IMR-90 (cell line): ENCODE measurements around the gene SCGB2A2. TPM values are rescaled to one million over a fixed set of nuclear protein-coding genes. Genes with fewer than 3 reads are reported as not detected.

Experiments
- ATAC-seq: fragments of 200-7000 bp; cut with Tn5 transposase; 2 replicates; pipeline ENCODE4 v1.9.1; 2020; ENCODE audit warnings: low read depth, mild to moderate bottlenecking, moderate library complexity
- BruUV-seq: library from RNA; stranded (reverse); fragments of 400-500 nt; replicated peaks from 2 replicates; lab custom pipeline; 2021; lab: Mats Ljungman, UMichigan
- CTCF ChIA-PET: fragments of 300-600 bp; formaldehyde crosslinking; extraction: SDS; loops from one replicate; lab custom pipeline; 2021; ENCODE audit warnings: antibody characterized with exemption; lab: Yijun Ruan, JAX
- POLR2A ChIA-PET: fragments of 300-600 bp; sonication (Branson Sonifier 250); formaldehyde crosslinking; loops from one replicate; lab custom pipeline; 2022; ENCODE audit warnings: antibody characterized with exemption; ENCODE audit not compliant: unreplicated experiment; lab: Charles Lee
- DNase-seq: peaks from one replicate; pipeline ENCODE4 v3.0.0; 2013
- H2AFZ ChIP-seq: replicated peaks from 2 replicates; pipeline ENCODE3; 2013; ENCODE audit warnings: low read length, mild to moderate bottlenecking; ENCODE audit not compliant: poor library complexity
- H2AK5ac ChIP-seq: 2 replicates; pipeline ENCODE4 v1.6.1; 2013; ENCODE audit warnings: low read depth, low read length, inconsistent platforms
- H2AK9ac ChIP-seq: replicated peaks from 2 replicates; pipeline ENCODE3; 2013; ENCODE audit warnings: mild to moderate bottlenecking, low read depth, low read length, moderate library complexity; ENCODE audit not compliant: poor library complexity
- H2BK120ac ChIP-seq: 2 replicates; pipeline ENCODE4 v1.6.1; 2013; ENCODE audit warnings: low read depth, low read length, inconsistent platforms
- H2BK15ac ChIP-seq: 3 replicates; pipeline ENCODE4 v1.6.1; 2013; ENCODE audit warnings: low read depth, low read length, inconsistent platforms
- H2BK20ac ChIP-seq: 2 replicates; pipeline ENCODE4 v1.6.1; 2013; ENCODE audit warnings: low read depth, mild to moderate bottlenecking, inconsistent platforms, low read length, moderate library complexity
- H2BK5ac ChIP-seq: 2 replicates; pipeline ENCODE4 v1.6.1; 2013; ENCODE audit warnings: mild to moderate bottlenecking, low read depth, low read length, inconsistent platforms; ENCODE audit not compliant: poor library complexity, severe bottlenecking
- H3K14ac ChIP-seq: replicated peaks from 2 replicates; pipeline ENCODE4 v1.6.1; 2013; ENCODE audit warnings: low read depth, low read length, inconsistent platforms
- H3K18ac ChIP-seq: 2 replicates; pipeline ENCODE4 v1.6.1; 2013; ENCODE audit warnings: low read depth, low read length, control low read depth
- H3K23ac ChIP-seq: 2 replicates; pipeline ENCODE4 v1.6.1; 2013; ENCODE audit warnings: low read depth, low read length, inconsistent platforms
- H3K27ac ChIP-seq: 2 replicates; pipeline ENCODE4 v1.5.1; 2013; ENCODE audit warnings: mild to moderate bottlenecking, control low read depth, low read length; ENCODE audit not compliant: insufficient read depth
- H3K27me3 ChIP-seq: 2 replicates; pipeline ENCODE4 v1.6.1; 2013; ENCODE audit warnings: low read length; ENCODE audit not compliant: control insufficient read depth, insufficient read depth
- H3K36me3 ChIP-seq: 2 replicates; pipeline ENCODE4 v1.6.1; 2013; ENCODE audit warnings: low read length, mixed read lengths; ENCODE audit not compliant: control insufficient read depth, insufficient read depth
- H3K4ac ChIP-seq: 2 replicates; pipeline ENCODE4 v1.6.1; 2013; ENCODE audit warnings: low read depth, low read length, inconsistent platforms
- H3K4me1 ChIP-seq: 2 replicates; pipeline ENCODE4 v1.6.1; 2013; ENCODE audit warnings: low read length, mixed read lengths; ENCODE audit not compliant: control insufficient read depth, insufficient read depth
- H3K4me2 ChIP-seq: 2 replicates; pipeline ENCODE4 v1.6.1; 2013; ENCODE audit warnings: low read depth, mild to moderate bottlenecking, control low read depth, low read length, moderate library complexity
- H3K4me3 ChIP-seq: 2 replicates; pipeline ENCODE4 v1.5.1; 2013; ENCODE audit warnings: low read depth, mild to moderate bottlenecking, control low read depth, low read length, moderate library complexity; ENCODE audit not compliant: insufficient read depth
- H3K56ac ChIP-seq: 2 replicates; pipeline ENCODE4 v1.6.1; 2013; ENCODE audit warnings: low read length, inconsistent platforms; ENCODE audit not compliant: insufficient read depth; ENCODE audit errors: extremely low read depth
- H3K79me1 ChIP-seq, 2 experiments: 2 replicates each; pipeline ENCODE4 v1.6.1; 2013; ENCODE audit warnings: low read length in 2 of 2, inconsistent platforms in 1 of 2, low read depth in 1 of 2
- H3K9ac ChIP-seq: 2 replicates; pipeline ENCODE4 v1.6.1; 2013; ENCODE audit warnings: low read depth, low read length, control low read depth
- H3K9me1 ChIP-seq: 2 replicates; pipeline ENCODE4 v1.6.1; 2013; ENCODE audit warnings: low read length, inconsistent platforms; ENCODE audit not compliant: insufficient read depth
- H3K9me3 ChIP-seq: 2 replicates; pipeline ENCODE4 v1.6.1; 2013; ENCODE audit warnings: low read length; ENCODE audit not compliant: control insufficient read depth, insufficient read depth
- H4K20me1 ChIP-seq: 2 replicates; pipeline ENCODE4 v1.6.1; 2013; ENCODE audit warnings: low read length, inconsistent platforms; ENCODE audit not compliant: insufficient read depth
- H4K5ac ChIP-seq: 2 replicates; pipeline ENCODE4 v1.6.1; 2013; ENCODE audit warnings: mild to moderate bottlenecking, low read depth, low read length, control low read depth
- H4K8ac ChIP-seq, 2 experiments: 2 replicates each; pipeline ENCODE4 v1.6.1; 2013; ENCODE audit warnings: low read depth in 2 of 2, low read length in 2 of 2, control low read depth in 1 of 2, inconsistent platforms in 1 of 2
- H4K91ac ChIP-seq: 2 replicates; pipeline ENCODE4 v1.6.1; 2013; ENCODE audit warnings: low read depth, low read length, inconsistent platforms; ENCODE audit not compliant: insufficient read depth
- CEBPB ChIP-seq: IDR thresholded peaks from 2 replicates; pipeline ENCODE4 v1.6.1; 2012; ENCODE audit warnings: low read depth, low read length, improper control_type of control experiment
- MAFK ChIP-seq: IDR thresholded peaks from 2 replicates; pipeline ENCODE4 v1.6.1; 2012; ENCODE audit warnings: low read depth, low read length, improper control_type of control experiment
- MXI1 ChIP-seq: IDR thresholded peaks from 2 replicates; pipeline ENCODE4 v1.6.1; 2012; ENCODE audit warnings: low read depth, mild to moderate bottlenecking, low read length, moderate library complexity, borderline replicate concordance
- POLR2A ChIP-seq: IDR thresholded peaks from 2 replicates; pipeline ENCODE4 v1.6.1; 2012; ENCODE audit warnings: mild to moderate bottlenecking, low read depth, low read length
- RAD21 ChIP-seq: IDR thresholded peaks from 2 replicates; pipeline ENCODE4 v1.6.1; 2012; ENCODE audit warnings: low read length, improper control_type of control experiment
- RFX5 ChIP-seq: IDR thresholded peaks from 2 replicates; pipeline ENCODE4 v1.8.0; 2012; ENCODE audit warnings: low read depth, mild to moderate bottlenecking, low read length, moderate library complexity
- USF2 ChIP-seq: fragments of 150-350 bp; IDR thresholded peaks from 2 replicates; pipeline ENCODE4 v1.6.1; 2017; ENCODE audit warnings: mild to moderate bottlenecking, antibody characterized with exemption, low read length, low read depth
- WGBS, 2 experiments: methylation state at CpG; one replicate each; pipeline versions ENCODE4 v1.1.5 to v1.1.7; 2013; ENCODE audit warnings: missing lambda C conversion rate in 2 of 2; ENCODE audit not compliant: insufficient read length in 1 of 2; ENCODE audit errors: extremely low coverage in 2 of 2; 5-methylcytosine and 5-hydroxymethylcytosine counted together
- dilution Hi-C: fragments of 300-500 bp; cut with HindIII; formaldehyde crosslinking; loops from one replicate; pipeline ENCODE4 v1.14.3; 2018; ENCODE audit warnings: low sequenced_read_pairs; ENCODE audit not compliant: unreplicated experiment
- in situ Hi-C: fragments of 300-500 bp; cut with MboI; formaldehyde crosslinking; loops from 3 replicates; pipeline ENCODE4 v1.14.3; 2019; ENCODE audit warnings: low sequenced_read_pairs, inconsistent platforms, mixed read lengths
- intact Hi-C: fragments of 100-400 bp; cut with micrococcal nuclease; formaldehyde crosslinking; loops from 2 replicates; pipeline ENCODE4 v1.10.0; 2022
- polyA plus RNA-seq, 3 experiments: library from polyadenylated mRNA; depleted of rRNA; stranded (reverse); fragments of >200 nt; gene quantifications; 2 replicates each; pipeline ENCODE4 v1.2.3, GENCODE V29; 2012; ENCODE audit warnings: low replicate concordance in 1 of 3
- total RNA-seq: library from RNA; depleted of rRNA; stranded (reverse); fragments of >200 nt; gene quantifications from 2 replicates; pipeline ENCODE4 v1.2.3, GENCODE V29; 2012

Gene SCGB2A2
- total and polyA plus RNA-seq, 2 of the 4 experiments (the other 2 are of a cell fraction) = not detected

- H2BK5ac ChIP-seq = no peak overlapping the region
- no peak overlapping the region for H3K9ac ChIP-seq
- H3K4me2 ChIP-seq = no peak overlapping the region
- H3K27ac ChIP-seq = no peak overlapping the region
- H2AK9ac ChIP-seq = no peak overlapping the region
- H2AFZ ChIP-seq = no peak overlapping the region
- H3K27me3 ChIP-seq = peaks cover 2% of the 10 kb centered on the region; the same call in 1 of the 2 replicates
- WGBS, 2 experiments = no CpG with 5 or more reads among the region's 1 CpG
- ATAC-seq (no peak), DNase-seq (peak; percentile 7)
- H3K9me3 ChIP-seq = no peaks in the 10 kb centered on the region
- no peak overlapping the region for H2BK15ac ChIP-seq
- H4K20me1 ChIP-seq = no peaks in the 10 kb centered on the region
- POLR2A ChIA-PET = no interaction called here
- H2BK120ac ChIP-seq = no peak overlapping the region
- no peak overlapping the region for H4K5ac ChIP-seq
- BruUV-seq = no TSS peak
- H4K91ac ChIP-seq = no peak overlapping the region
- no peak overlapping the region for H3K18ac ChIP-seq
- H2AK5ac ChIP-seq = no peak overlapping the region
- no peak overlapping the region for H2BK20ac ChIP-seq
- in situ Hi-C loops = no loop called here
- H3K14ac ChIP-seq = no peak overlapping the region
- H4K8ac ChIP-seq = no peak overlapping the region
- H3K56ac ChIP-seq = no peak overlapping the region
- no peaks in the 10 kb centered on the region for H3K4me1 ChIP-seq
- H3K23ac ChIP-seq = no peak overlapping the region
- TF ChIP-seq USF2 (no peak), MXI1 (no peak), CEBPB (no peak), POLR2A (no peak), RFX5 (no peak), RAD21 (no peak), MAFK (no peak)
- no peaks in the 10 kb centered on the region for H3K36me3 ChIP-seq
- no peak overlapping the region for H3K4me3 ChIP-seq
- CTCF ChIA-PET = no interaction called here
- dilution Hi-C loops = no loop called here
- H3K79me1 ChIP-seq = no peaks in the 10 kb centered on the region
- H3K9me1 ChIP-seq = no peaks in the 10 kb centered on the region; the same call in 1 of the 2 replicates
- no peak overlapping the region for H3K4ac ChIP-seq
- intact Hi-C loops = no loop called here
Observed at GRCh38 chr11:62264004-62264403, 6.0 kb upstream of the SCGB2A2 start.
